Measurements from ENCODE around the gene CYTH1.
A peak's percentile ranks its signal among the peaks of the same experiment; 100 is the strongest.

Gene CYTH1

GRCh38 chr17:78737332-78737731 is 44.7 kb downstream of the CYTH1 start:
- H3K4me3 ChIP-seq (ENCODE audit: severe bottlenecking): peak overlapping the region; percentile 45
- peaks cover 35% of the 10 kb centered on the region for H3K4me1 ChIP-seq (ENCODE audit: insufficient read depth, poor library complexity, severe bottlenecking)
- no peaks in the 10 kb centered on the region for H3K36me3 ChIP-seq (ENCODE audit: low read depth)
- TF ChIP-seq CTCF (IDR thresholded peaks at IDR 0.05; ENCODE audit: poor library complexity, severe bottlenecking): no peak
- no peak for ATAC-seq (ENCODE audit: low read depth)
- DNase-seq (ENCODE audit: low spot score): no peak
- H3K27ac ChIP-seq (ENCODE audit: poor library complexity, severe bottlenecking): peak overlapping the region; percentile 95
- no peaks in the 10 kb centered on the region for H3K9me3 ChIP-seq (ENCODE audit: severe bottlenecking)
- H3K27me3 ChIP-seq (ENCODE audit: insufficient read depth, poor library complexity, severe bottlenecking): no peaks in the 10 kb centered on the region

GRCh38 chr17:78736526-78737079 is 45.5 kb downstream of the CYTH1 start:
- DNase-seq (ENCODE audit: low spot score): peak; percentile 93
- Histone ChIP-seq H3K27me3 (ENCODE audit: insufficient read depth, poor library complexity, severe bottlenecking) (no peaks in the 10 kb centered on the region), H3K27ac (ENCODE audit: poor library complexity, severe bottlenecking) (peak overlapping the region; percentile 95), H3K36me3 (ENCODE audit: low read depth) (no peaks in the 10 kb centered on the region), H3K4me1 (ENCODE audit: insufficient read depth, poor library complexity, severe bottlenecking) (peaks cover 31% of the 10 kb centered on the region), H3K9me3 (ENCODE audit: severe bottlenecking) (no peaks in the 10 kb centered on the region), H3K4me3 (ENCODE audit: severe bottlenecking) (peak overlapping the region; percentile 45)
- no peak for TF ChIP-seq CTCF (IDR thresholded peaks at IDR 0.05; ENCODE audit: poor library complexity, severe bottlenecking)
- peak; percentile 96 for ATAC-seq (ENCODE audit: low read depth)

- DNase-seq (ENCODE audit: low spot score): no peak
- no peaks in the 10 kb centered on the region for H3K27me3 ChIP-seq (ENCODE audit: insufficient read depth, poor library complexity, severe bottlenecking)
- H3K4me3 ChIP-seq (ENCODE audit: severe bottlenecking): peak overlapping the region; percentile 45
- H3K27ac ChIP-seq (ENCODE audit: poor library complexity, severe bottlenecking): peak overlapping the region; percentile 95
- no peaks in the 10 kb centered on the region for H3K36me3 ChIP-seq (ENCODE audit: low read depth)
- TF ChIP-seq CTCF (IDR thresholded peaks at IDR 0.05; ENCODE audit: poor library complexity, severe bottlenecking): no peak
- peak; percentile 84 for ATAC-seq (ENCODE audit: low read depth)
- H3K9me3 ChIP-seq (ENCODE audit: severe bottlenecking): no peaks in the 10 kb centered on the region
- H3K4me1 ChIP-seq (ENCODE audit: insufficient read depth, poor library complexity, severe bottlenecking): peaks cover 31% of the 10 kb centered on the region
These were observed 46.1 kb downstream of the CYTH1 start for GRCh38 chr17:78735832-78736525.

GRCh38 chr17:78734793-78735641 is 47.1 kb downstream of the CYTH1 start:
- DNase-seq (ENCODE audit: low spot score) (no peak), ATAC-seq (ENCODE audit: low read depth) (no peak)
- H3K27ac ChIP-seq (ENCODE audit: poor library complexity, severe bottlenecking): peak overlapping the region; percentile 95
- H3K4me3 ChIP-seq (ENCODE audit: severe bottlenecking): peak overlapping the region; percentile 45
- H3K9me3 ChIP-seq (ENCODE audit: severe bottlenecking): no peaks in the 10 kb centered on the region
- no peaks in the 10 kb centered on the region for H3K36me3 ChIP-seq (ENCODE audit: low read depth)
- TF ChIP-seq CTCF (IDR thresholded peaks at IDR 0.05; ENCODE audit: poor library complexity, severe bottlenecking): no peak
- peaks cover 32% of the 10 kb centered on the region for H3K4me1 ChIP-seq (ENCODE audit: insufficient read depth, poor library complexity, severe bottlenecking)
- no peaks in the 10 kb centered on the region for H3K27me3 ChIP-seq (ENCODE audit: insufficient read depth, poor library complexity, severe bottlenecking)

All from RWPE2 (cell line).